H1 (cell line): ENCODE results near the gene GNG10. TPM values are rescaled to one million over a fixed set of nuclear protein-coding genes. Genes with fewer than 3 reads are reported as not detected.

Experiments
- CTCF ChIA-PET: fragments of 300-600 bp; sonication (Branson Sonifier 250); formaldehyde crosslinking; loops from one replicate; lab custom pipeline; 2021; ENCODE audit not compliant: partially characterized antibody; lab: Charles Lee
- POLR2A ChIA-PET: fragments of 300-600 bp; sonication (Branson Sonifier 250); formaldehyde crosslinking; loops from one replicate; lab custom pipeline; 2021; ENCODE audit warnings: inconsistent platforms; ENCODE audit not compliant: partially characterized antibody; lab: Charles Lee
- DNase-seq, 2 experiments: peaks; one replicate each; pipeline versions ENCODE4 v3.0.0 to v3.0.0-alpha.2; 2010 to 2022; ENCODE audit warnings: low spot score in 2 of 2, low read depth in 1 of 2, mixed read lengths in 1 of 2
- FAIRE-seq: peaks from 2 replicates; lab custom pipeline; 2011; peaks lifted over from hg19 to GRCh38; lab: Jason Lieb, UNC
- H2AFZ ChIP-seq: 2 replicates; pipeline ENCODE4 v1.8.1; 2012; ENCODE audit warnings: low read length, inconsistent platforms
- H2AK5ac ChIP-seq: 2 replicates; pipeline ENCODE4 v1.6.1; 2013; ENCODE audit warnings: low read depth, low read length
- H2BK120ac ChIP-seq: replicated peaks from 2 replicates; pipeline ENCODE3; 2013; ENCODE audit warnings: low read depth, low read length, inconsistent platforms
- H2BK12ac ChIP-seq: 2 replicates; pipeline ENCODE4 v1.6.1; 2013; ENCODE audit warnings: low read depth, low read length
- H2BK15ac ChIP-seq: 2 replicates; pipeline ENCODE4 v1.6.1; 2013; ENCODE audit warnings: low read length
- H2BK20ac ChIP-seq: 2 replicates; pipeline ENCODE4 v1.6.1; 2013; ENCODE audit warnings: low read length
- H2BK5ac ChIP-seq: 2 replicates; pipeline ENCODE4 v1.6.1; 2013; ENCODE audit warnings: low read depth, low read length
- H3K14ac ChIP-seq: 2 replicates; pipeline ENCODE4 v1.6.1; 2013; ENCODE audit warnings: inconsistent platforms; ENCODE audit not compliant: insufficient read length
- H3K18ac ChIP-seq: 2 replicates; pipeline ENCODE4 v1.6.1; 2013; ENCODE audit warnings: low read length; ENCODE audit errors: extremely low read depth
- H3K23ac ChIP-seq: 2 replicates; pipeline ENCODE4 v1.6.1; 2013; ENCODE audit warnings: inconsistent platforms; ENCODE audit not compliant: insufficient read length
- H3K23me2 ChIP-seq: 2 replicates; pipeline ENCODE4 v1.6.1; 2013; ENCODE audit warnings: low read depth, low read length
- H3K27ac ChIP-seq: 2 replicates; pipeline ENCODE4 v1.6.1; 2011; ENCODE audit warnings: low read depth, low read length, inconsistent platforms
- H3K27me3 ChIP-seq, 4 experiments: replicated peaks in 1 of 4; 1 replicate in 1 of 4; 2 replicates in 3 of 4; pipeline versions ENCODE4 v1.6.1 to v1.8.1; 2011 to 2013; ENCODE audit warnings: low read length in 3 of 4, mild to moderate bottlenecking in 3 of 4, inconsistent platforms in 2 of 4, mixed read lengths in 2 of 4, moderate library complexity in 1 of 4; ENCODE audit not compliant: control insufficient read depth in 3 of 4, insufficient read depth in 3 of 4; ENCODE audit errors: extremely low read depth in 1 of 4
- H3K36me3 ChIP-seq, 4 experiments: 2 replicates each; pipeline versions ENCODE4 v1.6.1 to v1.8.1; 2011 to 2013; ENCODE audit warnings: mild to moderate bottlenecking in 4 of 4, low read length in 3 of 4, moderate library complexity in 2 of 4, control low read depth in 1 of 4, inconsistent platforms in 1 of 4; ENCODE audit not compliant: insufficient read depth in 4 of 4, control insufficient read depth in 2 of 4
- H3K4ac ChIP-seq: replicated peaks from 2 replicates; pipeline ENCODE3; 2013; ENCODE audit warnings: low read length, low read depth, mixed read lengths, inconsistent platforms; ENCODE audit not compliant: insufficient read length
- H3K4me1 ChIP-seq, 4 experiments: replicated peaks in 1 of 4; 1 replicate in 1 of 4; 2 replicates in 3 of 4; pipeline versions ENCODE4 v1.6.1 to v1.8.1; 2011 to 2013; ENCODE audit warnings: low read length in 3 of 4, inconsistent platforms in 2 of 4, mixed read lengths in 1 of 4; ENCODE audit not compliant: insufficient read depth in 4 of 4, control insufficient read depth in 3 of 4
- H3K4me2 ChIP-seq, 2 experiments: 2 replicates each; pipeline versions ENCODE4 v1.6.1 to v1.8.1; 2011 to 2013; ENCODE audit warnings: low read depth in 2 of 2, low read length in 2 of 2, control low read depth in 1 of 2, inconsistent platforms in 1 of 2, mild to moderate bottlenecking in 1 of 2; ENCODE audit not compliant: insufficient read depth in 1 of 2
- H3K4me3 ChIP-seq, 4 experiments: fragments of 200-600, 300-600 bp in 1 of 4; sonication (generic), shearing (Covaris generic), sonication (Bioruptor Twin) in 1 of 4; 2 replicates each; pipeline versions ENCODE4 v1.5.1 to v1.8.1; 2011 to 2016; ENCODE audit warnings: low read length in 4 of 4, low read depth in 3 of 4, control low read depth in 2 of 4, inconsistent platforms in 2 of 4, mild to moderate bottlenecking in 2 of 4, mixed read lengths in 1 of 4, moderate library complexity in 1 of 4; ENCODE audit not compliant: insufficient read depth in 2 of 4; ENCODE audit errors: extremely low read depth in 1 of 4
- H3K56ac ChIP-seq: replicated peaks from 2 replicates; pipeline ENCODE3; 2013; ENCODE audit warnings: low read depth, mild to moderate bottlenecking, mixed read lengths, low read length, inconsistent platforms; ENCODE audit not compliant: insufficient read length
- H3K79me1 ChIP-seq: 2 replicates; pipeline ENCODE4 v1.6.1; 2013; ENCODE audit warnings: low read depth, low read length, control low read depth
- H3K79me2 ChIP-seq, 2 experiments: 2 replicates each; pipeline versions ENCODE4 v1.6.1 to v1.8.1; 2012 to 2013; ENCODE audit warnings: low read length in 2 of 2, mild to moderate bottlenecking in 2 of 2, inconsistent platforms in 1 of 2; ENCODE audit not compliant: insufficient read depth in 2 of 2, control insufficient read depth in 1 of 2
- H3K9ac ChIP-seq, 4 experiments: replicated peaks in 1 of 4; 1 replicate in 1 of 4; 2 replicates in 3 of 4; pipeline versions ENCODE4 v1.6.1 to v1.8.1; 2011 to 2013; ENCODE audit warnings: low read depth in 3 of 4, low read length in 3 of 4, control low read depth in 2 of 4, mild to moderate bottlenecking in 2 of 4, moderate library complexity in 2 of 4, inconsistent platforms in 1 of 4; ENCODE audit errors: extremely low read depth in 1 of 4
- H3K9me3 ChIP-seq, 2 experiments: 2 replicates each; pipeline versions ENCODE4 v1.6.1 to v1.8.1; 2012 to 2013; ENCODE audit warnings: mild to moderate bottlenecking in 2 of 2, moderate library complexity in 2 of 2, control low read depth in 1 of 2, inconsistent platforms in 1 of 2, low read depth in 1 of 2, low read length in 1 of 2, mixed read lengths in 1 of 2; ENCODE audit not compliant: insufficient read depth in 2 of 2
- H4K20me1 ChIP-seq, 2 experiments: replicated peaks in 1 of 2; 2 replicates each; pipeline versions ENCODE3 to v1.8.1; 2011 to 2013; ENCODE audit warnings: inconsistent platforms in 2 of 2, low read length in 2 of 2, mild to moderate bottlenecking in 1 of 2; ENCODE audit not compliant: insufficient read depth in 2 of 2, control insufficient read depth in 1 of 2
- H4K5ac ChIP-seq: 2 replicates; pipeline ENCODE4 v1.6.1; 2013; ENCODE audit warnings: low read length, low read depth, mixed read lengths, inconsistent platforms; ENCODE audit not compliant: insufficient read length
- H4K8ac ChIP-seq: 2 replicates; pipeline ENCODE4 v1.8.0; 2013; ENCODE audit warnings: mild to moderate bottlenecking, moderate library complexity, low read length, inconsistent platforms; ENCODE audit not compliant: insufficient read depth; ENCODE audit errors: extremely low read depth
- H4K91ac ChIP-seq: replicated peaks from 2 replicates; pipeline ENCODE3; 2013; ENCODE audit warnings: low read length, mixed read lengths, inconsistent platforms; ENCODE audit not compliant: insufficient read length
- ATF3 ChIP-seq: IDR thresholded peaks from 2 replicates; pipeline ENCODE4 v1.6.1; 2011; ENCODE audit warnings: low read depth, mild to moderate bottlenecking, low read length; ENCODE audit not compliant: insufficient read depth
- CEBPB ChIP-seq: IDR thresholded peaks from 2 replicates; pipeline ENCODE4 v1.6.1; 2012; ENCODE audit warnings: low read depth, low read length
- CHD1 ChIP-seq: IDR thresholded peaks from 2 replicates; pipeline ENCODE4 v1.6.1; 2012; ENCODE audit warnings: low read depth, low read length, improper control_type of control experiment
- GTF2F1 ChIP-seq: IDR thresholded peaks from 2 replicates; pipeline ENCODE4 v1.6.1; 2012; ENCODE audit warnings: low read depth, low read length, improper control_type of control experiment, borderline replicate concordance
- HDAC6 ChIP-seq: IDR thresholded peaks from one replicate; pipeline ENCODE4 v1.7.1; 2012; ENCODE audit warnings: low read depth, mild to moderate bottlenecking, inconsistent platforms, low read length, moderate library complexity
- MAFK ChIP-seq: IDR thresholded peaks from 2 replicates; pipeline ENCODE4 v1.6.1; 2012; ENCODE audit warnings: low read depth, mild to moderate bottlenecking, improper control_type of control experiment, low read length
- MAX ChIP-seq: IDR thresholded peaks from 2 replicates; pipeline ENCODE4 v1.6.1; 2012; ENCODE audit warnings: inconsistent platforms
- POLR2A ChIP-seq, 2 experiments: IDR thresholded peaks; 1 replicate in 1 of 2; 2 replicates in 1 of 2; pipeline ENCODE4 v1.6.1; 2011; ENCODE audit warnings: low read depth in 2 of 2, low read length in 2 of 2, mild to moderate bottlenecking in 2 of 2; ENCODE audit errors: control extremely low read depth in 1 of 2
- POU5F1 ChIP-seq: IDR thresholded peaks from 2 replicates; pipeline ENCODE4 v1.6.1; 2011; ENCODE audit warnings: low read depth, mild to moderate bottlenecking, low read length, moderate library complexity
- RNF2 ChIP-seq: fragments of 200-900, 300-1000 bp; sonication (generic); IDR thresholded peaks from 2 replicates; pipeline ENCODE4 v1.7.1; 2016; ENCODE audit warnings: borderline replicate concordance, low read depth, mild to moderate bottlenecking, antibody characterized with exemption, low read length; ENCODE audit not compliant: poor library complexity, severe bottlenecking; ENCODE audit errors: missing control alignments
- SP1 ChIP-seq: IDR thresholded peaks from 2 replicates; pipeline ENCODE4 v1.6.1; 2011; ENCODE audit warnings: low read depth, low read length
- SRF ChIP-seq: IDR thresholded peaks from 2 replicates; pipeline ENCODE4 v1.6.1; 2011; ENCODE audit warnings: mild to moderate bottlenecking, low read depth, low read length, moderate library complexity
- ZNF274 ChIP-seq: IDR thresholded peaks from 2 replicates; pipeline ENCODE4 v1.7.0; 2012; ENCODE audit warnings: low read length, borderline replicate concordance; ENCODE audit errors: extremely low read depth
- WGBS, 2 experiments: shearing (Covaris generic) in 1 of 2; methylation state at CpG; one replicate each; pipeline versions ENCODE4 v1.1.6 to v1.1.7; 2013 to 2015; ENCODE audit warnings: low lambda C conversion rate in 2 of 2, mixed read lengths in 2 of 2, inconsistent platforms in 1 of 2, low coverage in 1 of 2, missing lambda C conversion rate in 1 of 2; ENCODE audit not compliant: insufficient replicate concordance in 2 of 2, insufficient coverage in 1 of 2, insufficient read length in 1 of 2; ENCODE audit errors: extremely low coverage in 1 of 2, missing lambda C conversion rate in 1 of 2; 5-methylcytosine and 5-hydroxymethylcytosine counted together
- polyA plus RNA-seq, 7 experiments: library from polyadenylated mRNA; depleted of rRNA in 3 of 7; stranded (reverse) in 5 of 7; unstranded in 2 of 7; fragments of >200 nt in 5 of 7; fragments of 200-250 nt in 2 of 7; gene quantifications; 1 replicate in 5 of 7; 2 replicates in 1 of 7; 4 replicates in 1 of 7; pipeline versions ENCODE4 v1.2.1 to v1.2.3, GENCODE V29; 2011 to 2013; ENCODE audit warnings: missing spikeins in 2 of 7, mixed read lengths in 2 of 7
- total RNA-seq: library from RNA; stranded (reverse); fragmentation: NEBNext Ultra II Directional; extraction: Animal tissue kit (Norgen Biotek cat#: 25700); gene quantifications from 2 replicates; pipeline ENCODE4 v1.2.1, GENCODE V29; 2021

GNG10 gene
- total and polyA plus RNA-seq, 2 of the 8 experiments (the other 6 are each of a cell fraction or from before 2014, with no cell fraction given): 24.7 to 28.5 TPM

- H3K79me1 ChIP-seq: peaks cover 2% of the 10 kb centered on the region; the same call in 1 of the 2 replicates
- no peak overlapping the region for H4K5ac ChIP-seq
- no peak overlapping the region for H3K4me2 ChIP-seq
- ChIA-PET POLR2A (interaction anchor here (0.7 to 1.4 kb wide), 2 partner anchors 10 to 68 kb away, joined by 3 read pairs; no protein-coding TSS in a partner anchor), CTCF (interaction anchor here (1.3 kb wide), 1 partner anchor 8 kb away, joined by 4 read pairs; no protein-coding TSS in a partner anchor)
- H4K8ac ChIP-seq: no peak overlapping the region
- no peaks in the 10 kb centered on the region for H3K9me3 ChIP-seq
- DNase-seq (no peak), FAIRE-seq (no peak)
- H2BK12ac ChIP-seq: no peak overlapping the region
- H3K79me2 ChIP-seq: peaks cover 0 to 12% of the 10 kb centered on the region in 2 experiments; a peak in 2 of 4 replicates
- H3K23ac ChIP-seq: no peak overlapping the region
- no peak overlapping the region for H3K4ac ChIP-seq
- no peak overlapping the region for H2BK20ac ChIP-seq
- H2BK15ac ChIP-seq: no peak overlapping the region
- no peak overlapping the region for H4K91ac ChIP-seq
- no peak overlapping the region for H3K4me3 ChIP-seq
- H3K4me1 ChIP-seq: peaks cover 0 to 4% (median 2%) of the 10 kb centered on the region in 4 experiments; a peak in 3 of 7 replicates
- no peak overlapping the region for H2AFZ ChIP-seq
- no peaks in the 10 kb centered on the region for H3K23me2 ChIP-seq
- no peak overlapping the region for H2BK5ac ChIP-seq
- no peak overlapping the region for H3K14ac ChIP-seq
- no peak overlapping the region for H3K56ac ChIP-seq
- peaks cover 0 to 1% of the 10 kb centered on the region in 2 experiments for H4K20me1 ChIP-seq
- peaks cover 0 to 8% (median 0%) of the 10 kb centered on the region in 4 experiments; a peak in 3 of 8 replicates for H3K36me3 ChIP-seq
- no peaks in the 10 kb centered on the region for H3K27me3 ChIP-seq
- H3K9ac ChIP-seq: no peak overlapping the region
- no peak overlapping the region for H2AK5ac ChIP-seq
- H3K27ac ChIP-seq: no peak overlapping the region
- WGBS, 2 experiments: 96% methylated on average over 1 of the region's 1 CpG; no CpG with 5 or more reads in 1 of the 2 experiments
- no peak overlapping the region for H3K18ac ChIP-seq
- H2BK120ac ChIP-seq: no peak overlapping the region
- TF ChIP-seq POLR2A (IDR thresholded peaks at IDR 0.05; ENCODE audit: control extremely low read depth in 1 of 2, low read depth in 2 of 2, low read length in 2 of 2) (no peak), RNF2 (no peak), HDAC6 (no peak), ATF3 (no peak), CEBPB (no peak), GTF2F1 (no peak), ZNF274 (no peak), MAX (no peak), SRF (no peak), POU5F1 (no peak), CHD1 (no peak), MAFK (no peak), SP1 (no peak)
Observed at GRCh38 chr9:111668026-111668573, 6.7 kb downstream of the GNG10 start.
